ENCODE data around the gene CUX1. TPM values are rescaled to one million over a fixed set of nuclear protein-coding genes. Genes with fewer than 3 reads are reported as not detected.

CUX1 gene
- total and polyA plus RNA-seq, 10 of the 15 experiments (the other 5 are each of a cell fraction or from before 2014, with no cell fraction given) = 6.1 to 48.6 (median 25.9) TPM

DNA sequence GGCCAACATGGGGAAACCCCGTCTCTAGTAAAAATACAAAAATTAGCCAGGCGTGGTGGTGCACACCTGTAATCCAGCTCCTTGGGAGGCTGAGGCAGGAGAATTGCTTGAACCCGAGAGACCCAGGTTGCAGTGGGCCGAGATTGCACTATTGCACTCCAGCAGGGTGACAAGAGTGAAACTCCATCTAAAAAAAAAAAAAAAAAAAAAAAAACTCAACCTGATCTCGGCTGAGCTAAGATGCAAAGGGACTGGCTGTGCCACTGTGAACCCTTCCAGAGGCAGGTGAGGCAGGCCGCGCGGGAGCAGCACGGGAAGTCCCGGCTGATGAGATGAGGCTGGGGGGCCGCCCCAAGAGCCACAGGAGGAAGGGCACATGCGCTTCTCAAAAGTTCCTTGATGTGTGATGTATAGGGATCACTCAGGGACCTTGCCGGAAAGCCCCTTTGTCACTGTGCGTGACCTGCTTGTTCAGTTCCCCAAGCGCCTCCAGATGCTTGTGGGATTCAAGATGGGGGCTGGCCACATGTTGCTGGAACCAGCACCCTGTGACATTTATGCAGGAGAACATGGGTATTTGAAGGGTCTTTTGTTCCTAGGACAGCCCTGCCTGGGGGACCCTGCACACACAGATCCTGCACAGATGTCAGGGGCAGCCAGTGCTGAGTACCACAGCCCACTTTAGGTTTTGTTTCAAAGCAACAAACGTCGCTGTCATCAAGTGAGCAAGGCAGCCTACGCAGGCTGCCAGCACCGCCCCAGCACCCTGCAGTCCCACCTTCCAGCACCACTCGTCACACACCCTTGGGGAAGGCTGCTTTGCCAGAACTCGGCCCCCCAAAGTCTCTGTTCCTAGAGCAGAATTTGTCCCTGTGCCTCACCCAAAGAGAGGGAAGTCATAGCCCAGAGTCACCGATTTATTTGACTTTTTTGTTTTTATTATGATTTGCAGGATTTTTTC is 394.4 kb downstream of the CUX1 start (continued):
- TF ChIP-seq USF2 (IDR thresholded peaks at IDR 0.05; ENCODE audit: borderline replicate concordance, low read depth, low read length) (no peak), KAT2A (conservative IDR thresholded peaks at IDR 0.05; ENCODE audit: control insufficient read depth, low read depth, low read length) (no peak), NFIC (IDR thresholded peaks at IDR 0.05; ENCODE audit: low read depth, low read length) (peak; percentile 76), ATF2 (IDR thresholded peaks at IDR 0.05; ENCODE audit: low read length) (peak; percentile 41; the same call in 1 of the 2 replicates), TBL1XR1 (IDR thresholded peaks at IDR 0.05; ENCODE audit: low read depth, low read length) (no peak), MLLT1 (IDR thresholded peaks at IDR 0.05) (no peak; the same call in 1 of the 2 replicates), CHD1 (IDR thresholded peaks at IDR 0.05; ENCODE audit: low read depth, low read length) (no peak), SMAD5 (IDR thresholded peaks at IDR 0.05; ENCODE audit: low read depth) (no peak)
